Neural progenitor cell (in vitro differentiated cells): ENCODE measurements around the gene CENPL. TPM values are rescaled to one million over a fixed set of nuclear protein-coding genes. Genes with fewer than 3 reads are reported as not detected.

ENCODE experiments used
- DNase-seq: peaks from one replicate; pipeline ENCODE4 v3.0.0-alpha.2; 2016; ENCODE audit warnings: low spot score
- H2AFZ ChIP-seq: fragments of 200-600 bp; sonication (generic); replicated peaks from 2 replicates; pipeline ENCODE4 v1.6.1; 2016; ENCODE audit warnings: antibody characterized with exemption
- H3F3A ChIP-seq: fragments of 200-600 bp; sonication (generic); 2 replicates; pipeline ENCODE4 v1.6.1; 2016; ENCODE audit warnings: antibody characterized with exemption, low read depth
- H3K27ac ChIP-seq: fragments of 200-600 bp; sonication (generic); 2 replicates; pipeline ENCODE4 v1.5.1; 2016; ENCODE audit warnings: mild to moderate bottlenecking
- H3K27me3 ChIP-seq: fragments of 200-600 bp; sonication (generic); 2 replicates; pipeline ENCODE4 v1.6.1; 2016; ENCODE audit warnings: mild to moderate bottlenecking, moderate library complexity
- H3K36me3 ChIP-seq: fragments of 200-600 bp; sonication (generic); 2 replicates; pipeline ENCODE4 v1.5.1; 2016
- H3K4me1 ChIP-seq: fragments of 200-600 bp; sonication (generic); 2 replicates; pipeline ENCODE4 v1.6.1; 2016; ENCODE audit warnings: mixed run types
- H3K4me2 ChIP-seq: fragments of 200-600 bp; sonication (generic); 2 replicates; pipeline ENCODE4 v1.6.1; 2016
- H3K4me3 ChIP-seq: fragments of 200-600 bp; sonication (generic); 2 replicates; pipeline ENCODE4 v1.5.1; 2016
- H3K79me2 ChIP-seq: fragments of 200-600 bp; sonication (generic); 2 replicates; pipeline ENCODE4 v1.6.1; 2016; ENCODE audit warnings: low read depth
- H3K9ac ChIP-seq: fragments of 200-600 bp; sonication (generic); 2 replicates; pipeline ENCODE4 v1.6.1; 2016
- H3K9me3 ChIP-seq: fragments of 200-600 bp; sonication (generic); 2 replicates; pipeline ENCODE4 v1.5.1; 2016; ENCODE audit warnings: low read depth
- H4K20me1 ChIP-seq: fragments of 200-600 bp; sonication (generic); 2 replicates; pipeline ENCODE4 v1.6.1; 2016; ENCODE audit warnings: low read depth
- H3K27ac Mint-ChIP-seq: 3 replicates; pipeline ENCODE4 v1.8.0; 2021; ENCODE audit warnings: mixed read lengths
- H3K27me3 Mint-ChIP-seq: 2 replicates; pipeline ENCODE4 v1.8.0; 2022; ENCODE audit warnings: low read depth, mild to moderate bottlenecking, inconsistent platforms, moderate library complexity, mixed read lengths; ENCODE audit not compliant: insufficient read depth
- H3K36me3 Mint-ChIP-seq: 3 replicates; pipeline ENCODE4 v1.8.0; 2021; ENCODE audit warnings: mixed read lengths
- H3K4me1 Mint-ChIP-seq: 3 replicates; pipeline ENCODE4 v1.8.0; 2021; ENCODE audit warnings: mixed read lengths
- H3K4me3 Mint-ChIP-seq: 3 replicates; pipeline ENCODE4 v1.8.0; 2021; ENCODE audit warnings: mild to moderate bottlenecking, moderate library complexity, mixed read lengths
- H3K9me3 Mint-ChIP-seq: 3 replicates; pipeline ENCODE4 v1.8.0; 2020; ENCODE audit warnings: mixed read lengths
- CTCF ChIP-seq: fragments of 200-600 bp; sonication (generic); IDR thresholded peaks from 2 replicates; pipeline ENCODE4 v1.5.1; 2017; ENCODE audit warnings: antibody characterized with exemption, mild to moderate bottlenecking
- EZH2 ChIP-seq: fragments of 200-600 bp; sonication (generic); IDR thresholded peaks from 2 replicates; pipeline ENCODE4 v1.6.1; 2017; ENCODE audit warnings: antibody characterized with exemption, mild to moderate bottlenecking, moderate library complexity
- EZH2phosphoT487 ChIP-seq: fragments of 200-600 bp; sonication (generic); IDR thresholded peaks from 2 replicates; pipeline ENCODE4 v1.6.1; 2017; ENCODE audit warnings: antibody characterized with exemption
- total RNA-seq: library from RNA; depleted of rRNA; stranded (reverse); fragments of >200 nt; gene quantifications from 2 replicates; pipeline ENCODE4 v1.2.3, GENCODE V29; 2015; ENCODE audit warnings: low replicate concordance

CENPL gene
- total RNA-seq, 1 donor from 2014 or later: 33.4 TPM

- Histone ChIP-seq H2AFZ (no peak overlapping the region), H3K36me3 (peaks cover 14% of the 10 kb centered on the region), H4K20me1 (peaks cover 22% of the 10 kb centered on the region), H3F3A (peaks cover 32% of the 10 kb centered on the region), H3K79me2 (peaks cover 68% of the 10 kb centered on the region), H3K4me2 (no peak overlapping the region), H3K9me3 (no peaks in the 10 kb centered on the region), H3K4me1 (peaks cover 14% of the 10 kb centered on the region), H3K27me3 (no peaks in the 10 kb centered on the region), H3K9ac (no peak overlapping the region), H3K27ac (no peak overlapping the region), H3K4me3 (no peak overlapping the region)
- Mint-ChIP-seq H3K36me3 (peaks cover 34% of the 10 kb centered on the region), H3K27me3 (no peaks in the 10 kb centered on the region), H3K4me1 (peaks cover 31% of the 10 kb centered on the region), H3K27ac (no peak overlapping the region), H3K4me3 (no peak overlapping the region), H3K9me3 (no peaks in the 10 kb centered on the region)
- no peak for TF ChIP-seq CTCF
- no peak for TF ChIP-seq EZH2
- TF ChIP-seq EZH2phosphoT487: no peak
- DNase-seq: no peak
Measured at GRCh38 chr1:173870252-173871075, 45.8 kb upstream of the CENPL start.

DNA sequence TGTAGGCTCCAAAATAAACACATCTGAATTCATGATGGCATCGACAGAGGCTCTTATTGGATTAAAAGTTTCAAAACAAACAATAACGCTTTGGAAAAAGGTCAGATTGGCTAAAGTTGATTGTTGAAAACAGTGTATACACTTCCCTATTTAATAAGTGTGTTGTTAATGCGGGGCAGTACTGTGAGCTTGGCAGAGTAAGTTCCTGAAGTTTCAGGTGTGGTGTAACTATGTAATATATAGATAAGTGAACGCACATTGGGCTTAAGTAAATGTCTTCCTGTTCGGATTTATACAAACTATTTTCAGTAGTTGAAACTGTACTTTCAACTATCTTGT is 44.3 kb upstream of the CENPL start:
- Histone ChIP-seq H3K4me1 (peaks cover 23% of the 10 kb centered on the region), H2AFZ (peak overlapping the region; percentile 48), H3K9ac (peak overlapping the region; percentile 9), H3K4me2 (peak overlapping the region; percentile 83), H3F3A (peaks cover 47% of the 10 kb centered on the region), H3K4me3 (peak overlapping the region; percentile 83), H3K79me2 (peaks cover 83% of the 10 kb centered on the region), H3K9me3 (no peaks in the 10 kb centered on the region), H3K36me3 (peaks cover 26% of the 10 kb centered on the region), H3K27ac (peak overlapping the region; percentile 94), H4K20me1 (peaks cover 36% of the 10 kb centered on the region), H3K27me3 (no peaks in the 10 kb centered on the region)
- no peak for DNase-seq
- H3K36me3 Mint-ChIP-seq: peaks cover 38% of the 10 kb centered on the region
- H3K4me1 Mint-ChIP-seq: peaks cover 39% of the 10 kb centered on the region
- peak overlapping the region; percentile 99 for H3K4me3 Mint-ChIP-seq
- H3K27ac Mint-ChIP-seq: peak overlapping the region; percentile 44
- H3K9me3 Mint-ChIP-seq: no peaks in the 10 kb centered on the region
- no peaks in the 10 kb centered on the region for H3K27me3 Mint-ChIP-seq
- TF ChIP-seq CTCF (no peak), EZH2phosphoT487 (no peak), EZH2 (no peak)

DNA sequence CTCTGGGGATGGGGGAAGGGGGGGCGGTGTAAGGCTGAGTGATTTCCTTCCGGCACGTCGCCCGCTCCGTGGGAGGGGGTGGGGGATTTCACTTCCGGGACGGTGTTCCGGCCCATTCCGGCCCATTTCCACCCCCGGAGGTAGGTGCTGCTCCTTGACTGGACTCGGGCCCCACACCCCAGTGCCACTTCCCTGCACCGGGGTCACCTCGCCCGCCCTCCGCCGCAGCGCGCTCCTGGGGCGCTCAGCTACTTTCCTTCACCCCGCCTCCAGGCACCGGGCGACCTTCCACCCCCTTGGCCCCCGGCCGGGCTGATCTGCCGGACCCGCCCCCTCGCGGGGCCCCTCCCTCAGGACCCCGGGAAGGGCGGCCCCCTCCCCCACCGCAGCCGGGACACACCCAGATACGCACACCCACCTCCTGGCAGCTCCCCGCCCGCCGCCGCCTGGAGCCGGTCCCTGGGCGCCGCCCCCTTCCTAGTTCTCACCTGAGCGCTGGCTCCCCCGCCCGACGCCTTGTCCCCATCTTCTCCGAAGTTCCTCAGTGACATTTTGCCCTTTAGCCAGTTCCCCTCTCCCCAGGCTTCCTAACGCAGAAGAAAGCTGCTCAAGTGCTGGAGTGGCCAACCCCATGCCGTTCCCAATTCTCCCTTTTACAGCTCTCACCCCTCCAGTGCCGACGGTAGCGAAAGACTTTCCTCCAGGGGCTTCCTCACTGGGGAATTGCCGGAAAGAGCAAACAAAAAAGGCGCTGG is 43.8 kb upstream of the CENPL start, which contains the start of gene ZBTB37:
Gene ZBTB37 (plus strand): TSS at position 115 of the 755 bp plus-strand sequence. CDS start 1,846 bp downstream, outside the sequence.
- peak within 1 kb of the TSS; percentile 98 for H3K27ac Mint-ChIP-seq
- Histone ChIP-seq H3K79me2 (peaks cover 83% of the 10 kb centered on the region), H4K20me1 (peaks cover 42% of the 10 kb centered on the region), H2AFZ (peak within 1 kb of the TSS; percentile 48), H3K9me3 (no peaks in the 10 kb centered on the region), H3K4me2 (peak within 1 kb of the TSS; percentile 97), H3K4me3 (peak within 1 kb of the TSS; percentile 83), H3K9ac (peak within 1 kb of the TSS; percentile 81), H3K27me3 (no peaks in the 10 kb centered on the region), H3F3A (peaks cover 52% of the 10 kb centered on the region), H3K36me3 (peaks cover 32% of the 10 kb centered on the region), H3K27ac (peak within 1 kb of the TSS; percentile 94), H3K4me1 (peaks cover 23% of the 10 kb centered on the region)
- H3K9me3 Mint-ChIP-seq: no peaks in the 10 kb centered on the region
- no peaks in the 10 kb centered on the region for H3K27me3 Mint-ChIP-seq
- peaks cover 41% of the 10 kb centered on the region for H3K36me3 Mint-ChIP-seq
- H3K4me1 Mint-ChIP-seq: peaks cover 39% of the 10 kb centered on the region
- no peak for TF ChIP-seq EZH2phosphoT487
- no peak for TF ChIP-seq EZH2
- no peak for TF ChIP-seq CTCF
- peak within 1 kb of the TSS; percentile 99 for H3K4me3 Mint-ChIP-seq
- peak; percentile 96 for DNase-seq
